GM21737 (cell line): ENCODE measurements around the gene NFILZ.

Experiments used
- ATAC-seq: cut with Tn5 transposase; IDR thresholded peaks from one replicate; pipeline ENCODE4 v1.9.1; 2021; ENCODE audit warnings: mild to moderate bottlenecking, moderate library complexity; ENCODE audit not compliant: unreplicated experiment

The NFILZ gene

DNA sequence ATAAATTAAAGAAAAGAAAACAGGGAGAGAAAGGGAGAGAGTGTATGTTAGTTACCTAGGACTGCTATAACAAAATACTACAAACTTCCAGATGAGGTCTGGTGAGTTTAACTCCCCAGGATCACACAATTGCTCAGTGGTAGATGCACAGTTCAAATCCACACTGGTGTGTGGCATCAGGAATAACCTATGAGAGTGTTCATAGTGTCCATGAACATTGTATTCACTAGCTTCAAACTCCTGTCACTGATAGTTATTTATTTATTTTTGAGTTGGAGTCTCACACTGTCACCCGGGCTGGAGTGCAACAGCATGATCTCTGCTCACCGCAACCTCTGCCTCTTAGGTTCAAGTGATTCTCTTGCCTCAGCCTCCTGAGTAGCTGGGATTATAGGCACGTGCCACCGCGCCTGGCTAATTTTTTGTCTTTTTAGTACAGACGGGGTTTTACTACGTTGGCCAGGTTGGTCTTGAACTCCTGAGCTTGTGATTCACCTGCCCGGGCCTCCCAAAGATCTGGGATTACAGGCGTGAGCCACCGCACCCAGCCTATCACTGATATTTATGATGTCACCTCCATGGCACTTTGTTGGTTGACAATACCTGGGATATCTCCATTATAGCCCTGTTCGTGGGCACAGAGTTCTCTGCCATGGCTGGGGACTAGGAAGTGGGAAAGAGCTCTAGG lies at the start of gene NFILZ:
Gene NFILZ (plus strand): TSS at position 638 of the 688 bp plus-strand sequence. CDS start 46,133 bp downstream, outside the sequence.
- no peak for ATAC-seq

DNA sequence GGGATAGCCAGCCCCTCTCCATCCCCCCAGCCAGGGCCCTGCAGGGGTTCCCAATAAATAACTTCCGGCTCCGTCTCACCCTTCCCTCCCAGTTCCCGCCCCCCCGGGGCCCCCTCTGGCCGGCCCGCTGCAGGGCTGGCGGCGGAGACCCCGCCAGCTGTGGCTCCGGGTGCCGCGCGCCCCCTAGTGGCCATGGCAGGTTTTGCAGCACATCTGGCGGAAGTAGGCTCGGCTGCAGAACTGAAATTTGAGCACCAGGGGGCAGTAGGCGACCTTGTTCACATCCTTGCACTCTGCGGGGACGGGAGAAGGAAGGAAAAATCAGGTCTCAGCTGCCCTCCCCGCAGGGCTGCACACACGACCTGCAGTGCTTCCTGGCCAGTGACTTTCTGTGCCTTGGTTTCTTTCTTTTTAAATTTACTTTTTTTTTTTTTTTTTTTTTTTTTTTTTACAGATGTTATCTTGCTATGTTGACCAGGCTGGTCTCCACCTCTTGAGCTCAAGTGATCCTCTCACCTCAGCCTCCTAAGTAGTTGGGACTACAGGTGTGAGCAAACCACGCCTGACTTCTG lies 49.6 kb upstream of the NFILZ start:
- no peak for ATAC-seq

DNA sequence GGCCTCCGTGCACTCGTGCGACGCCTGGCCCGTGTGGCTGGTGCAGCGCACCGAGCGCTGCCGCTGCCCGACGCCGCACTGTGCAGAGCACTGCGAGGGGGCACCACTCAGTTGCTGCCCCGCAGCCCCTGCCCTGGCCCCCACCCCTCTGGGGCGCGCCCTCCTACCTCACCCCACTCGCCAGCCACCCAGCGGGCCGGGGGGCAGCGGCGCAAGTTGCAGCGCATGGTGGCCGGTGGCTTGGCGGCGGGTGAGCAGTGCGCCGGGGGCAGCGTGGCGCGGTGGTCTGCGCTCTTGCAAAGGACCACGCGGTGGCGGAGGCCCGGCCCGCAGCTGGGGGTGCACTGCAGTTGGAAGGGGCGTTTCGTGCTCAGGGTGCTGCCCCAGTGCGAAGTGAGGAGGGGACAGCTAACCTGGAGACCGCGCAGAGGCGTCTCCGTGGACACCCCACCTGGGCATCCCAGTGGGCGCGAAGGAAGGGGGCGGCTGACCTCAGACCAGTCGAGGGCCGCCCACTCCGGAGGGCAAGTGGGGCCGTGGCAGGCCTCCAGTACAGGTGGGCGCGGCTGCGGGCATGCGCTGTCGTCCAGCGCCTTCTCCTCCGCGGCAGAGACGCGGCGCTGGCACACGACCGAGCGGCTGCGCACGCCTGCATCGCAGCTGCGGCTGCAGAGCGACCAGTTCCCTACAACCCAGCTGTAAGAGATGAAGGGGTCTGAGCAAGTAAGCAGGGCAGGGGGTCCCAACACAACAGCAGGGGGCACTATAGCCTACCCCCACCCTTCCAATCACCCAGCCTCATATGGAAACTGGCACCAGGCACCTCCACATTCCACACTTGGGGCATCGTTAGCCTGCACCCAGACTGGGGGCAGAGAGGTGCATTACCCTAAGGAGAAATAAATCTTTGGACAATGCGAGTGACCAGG lies 45.2 kb upstream of the NFILZ start:
- no peak for ATAC-seq

DNA sequence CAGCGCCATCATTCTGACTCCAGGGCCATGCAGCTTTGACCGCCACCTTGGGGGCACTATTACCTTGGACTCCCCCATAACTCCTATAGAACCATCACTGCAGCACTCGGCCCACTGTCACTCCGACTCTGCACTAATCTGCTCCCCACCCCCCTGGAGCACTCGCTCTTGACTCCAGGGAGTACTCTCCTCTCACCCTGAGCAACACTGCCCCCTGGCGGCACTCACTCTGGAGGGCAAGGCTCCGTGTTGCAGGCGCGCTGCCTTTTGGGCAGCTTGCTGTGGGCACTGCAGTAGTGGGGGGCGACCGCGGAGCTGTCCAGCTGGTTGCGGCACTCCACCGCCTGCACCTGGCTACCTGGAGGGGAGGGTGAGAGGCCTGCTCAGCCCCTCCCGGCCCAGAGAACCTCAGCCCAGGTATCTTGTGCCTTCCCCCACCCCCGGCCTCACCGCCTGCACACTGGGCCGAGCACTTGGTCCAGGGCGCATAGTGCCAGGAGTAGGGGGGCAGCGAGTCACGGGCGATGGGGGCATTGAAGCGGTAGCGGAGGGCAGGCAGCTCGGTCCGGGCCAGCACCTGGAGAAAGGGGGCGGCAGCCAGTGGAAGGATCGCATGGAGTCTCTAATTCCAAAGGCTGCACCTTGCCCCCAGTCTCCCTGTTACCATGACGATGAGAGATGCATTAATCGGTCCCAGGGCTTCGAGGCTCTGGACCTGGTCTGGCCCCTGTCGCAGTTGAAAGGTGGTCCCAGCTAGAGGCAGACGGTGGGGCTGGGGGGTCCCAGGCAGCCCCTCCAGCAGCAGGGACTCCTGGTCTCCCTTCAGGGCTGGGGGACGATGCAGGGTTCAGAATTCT lies 44.3 kb upstream of the NFILZ start:
- no peak for ATAC-seq

GRCh38 chr19:8589177-8589714 lies 41.2 kb upstream of the NFILZ start:
- ATAC-seq = no peak

- ATAC-seq = no peak
Observed at GRCh38 chr19:8592231-8593009, 38.0 kb upstream of the NFILZ start.

DNA sequence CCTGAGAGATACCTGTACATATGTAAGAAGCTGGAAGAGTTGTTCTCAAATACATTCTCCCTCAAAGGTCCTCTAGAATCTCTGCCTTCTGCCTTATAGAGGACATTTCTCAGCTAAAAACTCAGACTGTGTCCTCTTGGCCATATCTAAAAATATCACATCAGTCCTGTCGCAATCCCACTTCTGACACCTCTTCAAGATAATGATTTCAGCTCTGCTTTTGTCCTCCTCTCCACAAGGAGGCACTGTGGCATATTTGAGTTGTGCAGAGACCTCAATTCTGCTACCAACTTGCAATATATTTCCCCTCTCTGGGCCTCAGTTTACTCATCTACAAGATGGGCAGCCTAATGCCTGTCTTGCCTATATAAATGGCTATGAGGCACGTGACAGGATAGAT lies 36.5 kb upstream of the NFILZ start:
- no peak for ATAC-seq

- no peak for ATAC-seq
Observed at GRCh38 chr19:8595651-8596050, 34.8 kb upstream of the NFILZ start.

GRCh38 chr19:8596168-8596567 lies 34.3 kb upstream of the NFILZ start:
- ATAC-seq = no peak

GRCh38 chr19:8600064-8600463 lies 30.4 kb upstream of the NFILZ start:
- ATAC-seq = no peak

DNA sequence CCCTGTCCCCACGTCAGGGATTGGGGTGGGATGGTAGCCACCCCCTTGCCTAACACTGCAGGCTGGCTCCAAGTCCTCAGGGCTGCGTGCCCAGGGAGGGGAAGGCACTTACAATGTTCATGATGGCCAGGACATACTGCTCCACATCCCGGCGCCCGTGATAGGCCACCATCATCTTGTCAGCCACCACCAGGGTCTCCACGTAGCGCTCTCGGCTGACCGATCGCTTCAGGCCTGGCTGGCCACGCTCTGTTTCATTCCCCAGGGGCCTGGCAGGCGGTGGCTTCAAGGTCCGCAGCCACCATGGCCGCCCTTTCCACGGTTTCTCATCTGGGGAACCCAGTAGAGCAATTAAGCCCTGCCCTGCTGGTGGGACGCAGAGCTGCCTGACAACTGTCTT lies 29.6 kb upstream of the NFILZ start:
- ATAC-seq = no peak

DNA sequence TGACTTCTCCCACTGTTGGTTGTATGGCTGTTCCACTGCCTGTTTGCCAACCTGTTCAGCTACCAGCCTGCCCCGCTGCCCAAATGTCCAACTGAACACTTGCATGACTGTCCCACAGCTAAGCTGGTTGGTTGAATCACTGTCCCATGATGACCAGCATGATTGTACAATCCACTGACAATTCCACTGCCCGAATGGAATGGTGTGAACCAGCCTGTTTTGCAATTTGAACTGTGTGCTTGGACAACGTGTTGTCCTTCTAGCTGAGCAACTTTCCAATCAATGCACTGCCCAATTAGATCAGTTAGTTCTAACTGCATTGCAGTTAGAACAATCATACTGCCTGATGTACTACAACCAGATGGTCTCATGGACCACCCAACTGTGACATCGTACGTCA lies 28.6 kb upstream of the NFILZ start:
- ATAC-seq = no peak

- ATAC-seq = no peak
Observed at GRCh38 chr19:8605514-8605913, 24.9 kb upstream of the NFILZ start.

GRCh38 chr19:8607386-8607785 lies 23.0 kb upstream of the NFILZ start:
- no peak for ATAC-seq

DNA sequence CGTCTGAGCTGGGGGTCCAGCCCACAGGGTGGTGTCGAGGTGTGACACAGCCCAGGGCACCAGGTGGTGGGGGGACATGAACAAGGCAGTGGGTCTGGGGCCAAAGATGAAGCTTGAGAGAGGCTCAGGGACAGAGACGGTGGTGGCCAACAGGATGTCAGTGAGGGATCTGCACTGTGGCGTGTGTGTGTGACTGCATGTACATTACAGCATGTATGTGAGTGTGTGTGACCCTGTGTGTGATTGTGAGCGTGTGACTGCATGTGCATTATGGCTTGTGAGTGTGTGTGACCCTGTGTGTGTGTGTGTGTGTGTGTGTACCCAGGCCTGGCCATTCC lies 21.5 kb upstream of the NFILZ start:
- no peak for ATAC-seq

DNA sequence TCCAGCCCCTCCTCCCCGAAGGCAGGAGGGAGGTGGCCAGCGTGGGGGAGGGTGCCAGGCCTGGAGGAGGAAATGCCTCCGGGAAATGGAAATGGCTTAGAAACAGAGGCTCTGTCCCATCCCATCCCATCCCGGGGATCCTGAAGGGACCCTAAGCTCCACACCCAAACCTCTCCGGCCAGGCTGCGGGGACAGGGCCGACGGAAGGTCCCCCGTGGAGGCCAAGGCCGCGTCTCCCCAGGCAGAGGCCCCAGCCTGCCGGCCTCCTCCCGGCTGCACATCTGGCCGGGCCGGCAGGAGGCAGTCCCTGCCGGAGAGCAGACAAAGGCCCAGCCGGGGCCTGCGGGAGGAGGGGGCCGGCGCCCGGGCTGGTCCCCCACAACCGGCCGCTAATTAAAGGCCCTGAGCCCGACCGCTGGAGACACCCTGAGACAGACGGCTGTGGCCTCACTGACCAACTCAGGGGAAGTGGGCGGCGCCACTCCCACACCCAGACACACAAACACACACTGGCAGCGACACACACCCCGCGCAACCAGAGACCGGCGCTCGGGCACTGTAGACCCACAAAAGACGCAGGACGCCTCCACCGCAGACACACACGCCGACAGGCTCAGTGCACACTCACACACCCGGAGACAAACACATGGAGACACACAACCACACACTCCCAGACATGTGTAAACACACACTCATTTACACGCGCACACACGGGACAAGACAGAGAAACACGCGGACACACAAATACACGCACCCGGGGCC lies 21.0 kb upstream of the NFILZ start:
- ATAC-seq = no peak

DNA sequence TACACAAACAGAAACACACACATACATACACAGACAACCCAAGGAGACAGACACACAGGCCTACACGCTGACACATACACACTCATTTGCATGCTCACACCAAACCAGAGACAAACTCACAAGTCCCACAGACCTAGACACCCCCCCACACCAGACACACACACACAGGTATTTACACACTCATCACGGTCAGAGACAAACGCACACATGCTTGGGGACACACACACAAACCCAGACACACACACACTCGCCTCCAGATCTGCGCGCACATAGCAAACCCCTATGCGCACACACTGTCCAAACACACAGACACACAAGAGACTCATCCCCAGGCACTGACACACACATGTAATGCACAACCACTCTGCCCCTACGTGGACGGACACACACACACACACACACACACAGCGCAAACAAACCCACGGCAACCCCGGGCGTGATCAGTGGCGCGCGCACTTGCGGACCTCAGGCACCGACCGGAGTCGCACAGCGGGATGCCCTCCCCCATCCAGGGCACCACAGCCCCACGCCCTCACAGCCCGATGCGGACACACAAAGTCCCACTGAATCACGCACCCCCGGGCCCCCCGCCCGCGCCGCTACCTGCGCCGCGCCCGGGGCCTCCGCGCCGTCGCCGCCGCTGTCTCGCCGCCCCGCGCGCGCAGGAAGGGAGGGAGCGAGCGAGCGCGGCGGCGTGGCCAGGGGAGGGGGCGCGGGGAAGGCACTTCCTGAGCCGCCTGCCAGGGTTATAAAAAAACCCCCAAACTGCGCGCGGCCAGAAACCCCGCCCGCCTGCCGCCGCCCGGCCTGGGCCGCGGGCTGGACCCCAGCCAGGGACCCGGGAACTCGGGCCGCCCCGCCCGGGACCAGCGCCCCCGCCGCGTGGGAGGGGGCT lies 20.1 kb upstream of the NFILZ start, which contains the start of gene ADAMTS10:
Gene ADAMTS10 (minus strand): TSS at position 675 of the 895 bp plus-strand sequence. CDS start 5,005 bp downstream, outside the sequence.
- no peak for ATAC-seq

DNA sequence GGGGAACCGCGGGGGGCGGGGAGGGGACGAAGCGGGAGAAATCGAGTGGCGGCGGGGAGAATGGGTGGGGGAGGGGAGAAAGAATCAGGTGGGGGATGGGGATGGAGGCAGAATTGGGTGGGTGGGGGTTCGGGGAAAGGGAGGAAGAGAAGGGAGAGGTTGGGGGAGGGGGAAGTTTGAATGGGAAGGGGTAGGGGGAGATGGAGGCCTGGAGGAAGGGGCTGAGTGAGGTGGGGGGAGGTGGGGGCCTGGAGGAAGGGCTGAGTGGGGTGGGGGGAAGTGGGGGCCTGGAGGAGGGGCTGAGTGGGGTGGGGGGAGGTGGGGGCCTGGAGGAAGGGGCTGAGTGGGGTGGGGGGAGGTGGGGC lies 19.5 kb upstream of the NFILZ start:
- no peak for ATAC-seq
